HepG2 (cell line): ENCODE data around the gene ZNF506. TPM values are rescaled to one million over a fixed set of nuclear protein-coding genes. Genes with fewer than 3 reads are reported as not detected.

ENCODE experiments used
- GLI4 ChIP-seq: sonication (generic); formaldehyde crosslinking; IDR thresholded peaks from 2 replicates; pipeline ENCODE4 v1.5.1; 2020; ENCODE audit warnings: missing genetic modification reagents, mild to moderate bottlenecking, moderate library complexity, borderline replicate concordance
- IRX3 ChIP-seq: sonication (generic); formaldehyde crosslinking; IDR thresholded peaks from 2 replicates; pipeline ENCODE4 v1.8.1; 2023; ENCODE audit warnings: mild to moderate bottlenecking, low read depth, missing genetic modification reagents, borderline replicate concordance
- MYNN ChIP-seq: sonication (generic); formaldehyde crosslinking; IDR thresholded peaks from 2 replicates; pipeline ENCODE4 v1.4.0; 2020; ENCODE audit warnings: mild to moderate bottlenecking, low read depth, missing genetic modification reagents
- NAIF1 ChIP-seq: sonication (generic); formaldehyde crosslinking; IDR thresholded peaks from 2 replicates; pipeline ENCODE4 v1.5.0; 2020; ENCODE audit warnings: mild to moderate bottlenecking, missing genetic modification reagents, borderline replicate concordance
- NR2F2 ChIP-seq: IDR thresholded peaks from 2 replicates; pipeline ENCODE4 v1.6.1; 2012; ENCODE audit warnings: low read depth, inconsistent platforms, borderline replicate concordance
- SIN3B ChIP-seq: fragments of 150-350 bp; IDR thresholded peaks from 2 replicates; pipeline ENCODE4 v1.6.1; 2014; ENCODE audit warnings: low read length
- ZBTB10 ChIP-seq: sonication (generic); formaldehyde crosslinking; IDR thresholded peaks from 2 replicates; pipeline ENCODE4 v1.4.0; 2020; ENCODE audit warnings: missing genetic modification reagents, borderline replicate concordance
- ZC3H13 ChIP-seq: sonication (generic); formaldehyde crosslinking; IDR thresholded peaks from 2 replicates; pipeline ENCODE4 v1.8.1; 2023; ENCODE audit warnings: mild to moderate bottlenecking, missing genetic modification reagents, moderate library complexity
- ZNF12 ChIP-seq: sonication (generic); formaldehyde crosslinking; IDR thresholded peaks from 2 replicates; pipeline ENCODE4 v1.5.0; 2020; ENCODE audit warnings: missing genetic modification reagents
- ZNF260 ChIP-seq: sonication (generic); formaldehyde crosslinking; IDR thresholded peaks from 2 replicates; pipeline ENCODE4 v1.4.0; 2020; ENCODE audit warnings: missing genetic modification reagents, low read depth, mild to moderate bottlenecking, borderline replicate concordance
- ZNF263 ChIP-seq: sonication (generic); formaldehyde crosslinking; IDR thresholded peaks from 2 replicates; pipeline ENCODE4 v1.4.0; 2020; ENCODE audit warnings: missing genetic modification reagents
- ZNF382 ChIP-seq: sonication (generic); formaldehyde crosslinking; IDR thresholded peaks from 2 replicates; pipeline ENCODE4 v1.5.0; 2020; ENCODE audit warnings: missing genetic modification reagents, mild to moderate bottlenecking, borderline replicate concordance
- ZNF800 ChIP-seq: sonication (generic); formaldehyde crosslinking; IDR thresholded peaks from 2 replicates; pipeline ENCODE4 v1.4.0; 2020; ENCODE audit warnings: missing genetic modification reagents
- polyA plus RNA-seq, 8 experiments: library from polyadenylated mRNA; depleted of rRNA in 3 of 8; stranded (reverse) in 7 of 8; unstranded in 1 of 8; fragments of >200 nt; fragmentation: Illumina TruSeq in 4 of 8; extraction: Trizol in 4 of 8; gene quantifications; 2 replicates each; pipeline versions ENCODE4 v1.2.1 to v1.2.3, GENCODE V29; 2011 to 2016; ENCODE audit warnings: low read depth in 4 of 8, missing spikeins in 1 of 8, mixed read lengths in 1 of 8; ENCODE audit not compliant: insufficient read depth in 1 of 8
- total RNA-seq, 5 experiments: library from RNA; depleted of rRNA; stranded (reverse); fragments of >200 nt; fragmentation: Illumina TruSeq; extraction: Trizol; gene quantifications; 2 replicates each; pipeline ENCODE4 v1.2.3, GENCODE V29; 2016; ENCODE audit warnings: low read depth in 1 of 5
- TF ChIP-seq, protein P1 (sequence below): sonication (generic); formaldehyde crosslinking; IDR thresholded peaks from 2 replicates; pipeline ENCODE4 v1.4.0; 2020; ENCODE audit warnings: missing genetic modification reagents
- TF ChIP-seq, protein P2 (sequence below): sonication (generic); formaldehyde crosslinking; IDR thresholded peaks from 2 replicates; pipeline ENCODE4 v1.5.0; 2020; ENCODE audit warnings: mild to moderate bottlenecking, missing genetic modification reagents
- TF ChIP-seq, protein P3 (sequence below): IDR thresholded peaks from 2 replicates; pipeline ENCODE4 v1.6.1; 2016; ENCODE audit warnings: missing compliant biosample characterization, missing genetic modification reagents, borderline replicate concordance

Gene ZNF506
- total and polyA plus RNA-seq, 2 of the 13 experiments (the other 11 are each of a cell fraction or from before 2014, with no cell fraction given): not detected

DNA sequence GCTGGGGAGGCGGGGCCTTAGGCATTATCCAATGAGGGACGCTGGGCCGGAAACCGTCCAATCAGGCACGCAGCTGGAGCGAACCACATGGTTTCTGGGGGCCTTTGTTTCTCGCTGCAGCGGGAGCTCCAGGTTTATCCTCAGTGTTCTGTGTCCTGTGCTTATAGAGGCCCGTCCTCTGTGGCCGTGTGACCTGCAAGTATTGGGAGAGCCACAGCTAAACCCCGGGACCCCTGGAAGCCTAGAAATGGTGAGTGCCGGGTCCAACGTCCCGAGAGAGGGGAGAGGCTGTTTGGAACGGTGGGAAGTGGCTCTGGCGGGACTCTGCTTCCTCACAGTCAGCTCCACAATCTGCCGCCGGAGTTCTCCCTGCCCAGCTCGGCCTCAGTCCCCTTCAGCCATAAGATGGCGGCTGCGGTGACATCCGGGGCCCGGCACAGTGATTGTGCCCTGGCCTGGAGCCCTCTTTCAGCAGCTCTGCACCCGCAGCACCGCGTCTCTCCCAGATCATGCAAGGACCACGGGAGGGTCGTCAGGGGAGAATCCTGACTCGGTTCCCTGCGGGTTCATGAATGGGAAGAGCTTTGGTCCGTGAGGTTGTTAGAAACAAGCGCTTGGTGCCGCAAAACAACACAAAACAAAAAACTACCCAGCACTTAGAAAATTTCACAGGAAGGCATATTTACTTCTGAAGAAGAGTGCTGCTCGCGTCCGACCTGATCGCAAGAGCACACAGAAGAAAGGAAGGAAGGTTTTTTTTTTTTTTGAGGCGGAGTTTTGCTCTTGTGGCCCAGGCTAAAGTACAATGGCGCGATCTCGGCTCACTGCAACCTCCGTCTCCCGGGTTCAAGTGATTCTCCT is 44.4 kb upstream of the ZNF506 start, which contains the start of gene ZNF253 (continued):
- TF ChIP-seq, protein P1, sequence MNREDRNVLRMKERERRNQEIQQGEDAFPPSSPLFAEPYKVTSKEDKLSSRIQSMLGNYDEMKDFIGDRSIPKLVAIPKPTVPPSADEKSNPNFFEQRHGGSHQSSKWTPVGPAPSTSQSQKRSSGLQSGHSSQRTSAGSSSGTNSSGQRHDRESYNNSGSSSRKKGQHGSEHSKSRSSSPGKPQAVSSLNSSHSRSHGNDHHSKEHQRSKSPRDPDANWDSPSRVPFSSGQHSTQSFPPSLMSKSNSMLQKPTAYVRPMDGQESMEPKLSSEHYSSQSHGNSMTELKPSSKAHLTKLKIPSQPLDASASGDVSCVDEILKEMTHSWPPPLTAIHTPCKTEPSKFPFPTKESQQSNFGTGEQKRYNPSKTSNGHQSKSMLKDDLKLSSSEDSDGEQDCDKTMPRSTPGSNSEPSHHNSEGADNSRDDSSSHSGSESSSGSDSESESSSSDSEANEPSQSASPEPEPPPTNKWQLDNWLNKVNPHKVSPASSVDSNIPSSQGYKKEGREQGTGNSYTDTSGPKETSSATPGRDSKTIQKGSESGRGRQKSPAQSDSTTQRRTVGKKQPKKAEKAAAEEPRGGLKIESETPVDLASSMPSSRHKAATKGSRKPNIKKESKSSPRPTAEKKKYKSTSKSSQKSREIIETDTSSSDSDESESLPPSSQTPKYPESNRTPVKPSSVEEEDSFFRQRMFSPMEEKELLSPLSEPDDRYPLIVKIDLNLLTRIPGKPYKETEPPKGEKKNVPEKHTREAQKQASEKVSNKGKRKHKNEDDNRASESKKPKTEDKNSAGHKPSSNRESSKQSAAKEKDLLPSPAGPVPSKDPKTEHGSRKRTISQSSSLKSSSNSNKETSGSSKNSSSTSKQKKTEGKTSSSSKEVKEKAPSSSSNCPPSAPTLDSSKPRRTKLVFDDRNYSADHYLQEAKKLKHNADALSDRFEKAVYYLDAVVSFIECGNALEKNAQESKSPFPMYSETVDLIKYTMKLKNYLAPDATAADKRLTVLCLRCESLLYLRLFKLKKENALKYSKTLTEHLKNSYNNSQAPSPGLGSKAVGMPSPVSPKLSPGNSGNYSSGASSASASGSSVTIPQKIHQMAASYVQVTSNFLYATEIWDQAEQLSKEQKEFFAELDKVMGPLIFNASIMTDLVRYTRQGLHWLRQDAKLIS (CRISPR knock-in tag): no peak
- TF ChIP-seq NAIF1 (CRISPR knock-in tag): no peak
- no peak for TF ChIP-seq NR2F2
- TF ChIP-seq SIN3B: no peak
- no peak for TF ChIP-seq ZNF263 (CRISPR knock-in tag)
- TF ChIP-seq ZBTB10 (CRISPR knock-in tag): no peak
- no peak for TF ChIP-seq ZNF800 (CRISPR knock-in tag)
- TF ChIP-seq ZNF260: no peak
- no peak for TF ChIP-seq IRX3 (CRISPR knock-in tag)
- TF ChIP-seq ZNF12 (CRISPR knock-in tag): 0 out of 2 replicates have a peak, but pooled peaks have one; percentile 12
- no peak for TF ChIP-seq ZNF382 (CRISPR knock-in tag)
- no peak for TF ChIP-seq GLI4
- TF ChIP-seq, protein P2, sequence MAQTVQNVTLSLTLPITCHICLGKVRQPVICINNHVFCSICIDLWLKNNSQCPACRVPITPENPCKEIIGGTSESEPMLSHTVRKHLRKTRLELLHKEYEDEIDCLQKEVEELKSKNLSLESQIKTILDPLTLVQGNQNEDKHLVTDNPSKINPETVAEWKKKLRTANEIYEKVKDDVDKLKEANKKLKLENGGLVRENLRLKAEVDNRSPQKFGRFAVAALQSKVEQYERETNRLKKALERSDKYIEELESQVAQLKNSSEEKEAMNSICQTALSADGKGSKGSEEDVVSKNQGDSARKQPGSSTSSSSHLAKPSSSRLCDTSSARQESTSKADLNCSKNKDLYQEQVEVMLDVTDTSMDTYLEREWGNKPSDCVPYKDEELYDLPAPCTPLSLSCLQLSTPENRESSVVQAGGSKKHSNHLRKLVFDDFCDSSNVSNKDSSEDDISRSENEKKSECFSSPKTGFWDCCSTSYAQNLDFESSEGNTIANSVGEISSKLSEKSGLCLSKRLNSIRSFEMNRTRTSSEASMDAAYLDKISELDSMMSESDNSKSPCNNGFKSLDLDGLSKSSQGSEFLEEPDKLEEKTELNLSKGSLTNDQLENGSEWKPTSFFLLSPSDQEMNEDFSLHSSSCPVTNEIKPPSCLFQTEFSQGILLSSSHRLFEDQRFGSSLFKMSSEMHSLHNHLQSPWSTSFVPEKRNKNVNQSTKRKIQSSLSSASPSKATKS (CRISPR knock-in tag): no peak
- no peak for TF ChIP-seq ZC3H13 (CRISPR knock-in tag)
- TF ChIP-seq, protein P3, sequence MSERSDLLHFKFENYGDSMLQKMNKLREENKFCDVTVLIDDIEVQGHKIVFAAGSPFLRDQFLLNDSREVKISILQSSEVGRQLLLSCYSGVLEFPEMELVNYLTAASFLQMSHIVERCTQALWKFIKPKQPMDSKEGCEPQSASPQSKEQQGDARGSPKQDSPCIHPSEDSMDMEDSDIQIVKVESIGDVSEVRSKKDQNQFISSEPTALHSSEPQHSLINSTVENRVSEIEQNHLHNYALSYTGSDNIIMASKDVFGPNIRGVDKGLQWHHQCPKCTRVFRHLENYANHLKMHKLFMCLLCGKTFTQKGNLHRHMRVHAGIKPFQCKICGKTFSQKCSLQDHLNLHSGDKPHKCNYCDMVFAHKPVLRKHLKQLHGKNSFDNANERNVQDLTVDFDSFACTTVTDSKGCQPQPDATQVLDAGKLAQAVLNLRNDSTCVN (CRISPR knock-in tag): no peak
- no peak for TF ChIP-seq MYNN (CRISPR knock-in tag)
